Vagina (tissue), 2 donors: ENCODE results near the gene ARSI.

Source experiments
- CTCF ChIP-seq, 3 experiments: fragments of 450-650 bp in 2 of 3; fragments of 200-600 bp in 1 of 3; sonication (generic) in 1 of 3; IDR thresholded peaks; one replicate each; pipeline ENCODE4 v1.5.1; 2017 to 2019; ENCODE audit warnings: antibody characterized with exemption in 3 of 3, mild to moderate bottlenecking in 2 of 3, moderate library complexity in 2 of 3
- POLR2A ChIP-seq, 2 donors: fragments of 450-650 bp; IDR thresholded peaks; one replicate each; pipeline ENCODE4 v1.6.1; 2017; ENCODE audit warnings: antibody characterized with exemption in 2 of 2, mild to moderate bottlenecking in 2 of 2, moderate library complexity in 2 of 2

GRCh38 chr5:150320044-150320613 is 17.4 kb upstream of the ARSI start:
- TF ChIP-seq POLR2A (IDR thresholded peaks at IDR 0.05) (no peak), CTCF (IDR thresholded peaks at IDR 0.05) (no peak)
